Esophagus squamous epithelium (tissue), 5 donors: ENCODE measurements around the gene IGLL1. TPM values are rescaled to one million over a fixed set of nuclear protein-coding genes. Genes with fewer than 3 reads are reported as not detected.

Source experiments
- DNase-seq: peaks from one replicate; lab custom pipeline; 2025; lab: John Stamatoyannopoulos, UW
- H3K27ac ChIP-seq, 4 donors: fragments of 200-600 bp; sonication (generic); one replicate each; pipeline ENCODE4 v1.5.1; 2016 to 2019; ENCODE audit warnings: mild to moderate bottlenecking in 1 of 4
- H3K27me3 ChIP-seq, 4 donors: fragments of 200-600 bp; sonication (generic); 1 replicate in 3 of 4; 2 replicates in 1 of 4; pipeline versions ENCODE4 v1.5.1 to v1.6.0; 2017 to 2021; ENCODE audit warnings: antibody characterized with exemption in 1 of 4
- H3K36me3 ChIP-seq, 3 donors: fragments of 200-600 bp; sonication (generic); one replicate each; pipeline ENCODE4 v1.5.1; 2016 to 2019
- H3K4me1 ChIP-seq, 3 donors: fragments of 200-600 bp; sonication (generic); one replicate each; pipeline ENCODE4 v1.5.1; 2017 to 2019
- H3K4me3 ChIP-seq, 4 donors: fragments of 200-600 bp; sonication (generic); 1 replicate in 3 of 4; 2 replicates in 1 of 4; pipeline ENCODE4 v1.5.1; 2016 to 2019; ENCODE audit warnings: mild to moderate bottlenecking in 2 of 4, moderate library complexity in 1 of 4
- H3K9me3 ChIP-seq, 3 donors: fragments of 200-600 bp; sonication (generic); one replicate each; pipeline ENCODE4 v1.5.1; 2016 to 2019
- POLR2A ChIP-seq, 4 donors: fragments of 450-650 bp; IDR thresholded peaks; one replicate each; pipeline ENCODE4 v1.6.1; 2017; ENCODE audit warnings: antibody characterized with exemption in 4 of 4, mild to moderate bottlenecking in 4 of 4, moderate library complexity in 3 of 4
- WGBS, 2 donors: methylation state at CpG; one replicate each; pipeline ENCODE4 v1.1.5; 2018; 5-methylcytosine and 5-hydroxymethylcytosine counted together
- intact Hi-C: fragments of 100-400 bp; cut with DNase I; formaldehyde crosslinking; loops from one replicate; pipeline ENCODE4 v1.15.0; 2022
- total RNA-seq, 4 donors: library from RNA; depleted of rRNA; stranded (reverse); fragments of >200 nt; gene quantifications; one replicate each; pipeline ENCODE4 v1.1.0, GENCODE V29; 2016
- TF ChIP-seq, protein P1 (sequence below), 6 experiments: fragments of 450-650 bp in 4 of 6; fragments of 200-600 bp in 2 of 6; sonication (generic) in 2 of 6; IDR thresholded peaks; one replicate each; pipeline ENCODE4 v1.5.1; 2016 to 2019; ENCODE audit warnings: antibody characterized with exemption in 6 of 6, mild to moderate bottlenecking in 4 of 6, moderate library complexity in 4 of 6
- donor health status: DM: yes; HTN: yes; CAD: no.

IGLL1 gene
- total RNA-seq, 4 donors from 2014 or later: not detected

DNA sequence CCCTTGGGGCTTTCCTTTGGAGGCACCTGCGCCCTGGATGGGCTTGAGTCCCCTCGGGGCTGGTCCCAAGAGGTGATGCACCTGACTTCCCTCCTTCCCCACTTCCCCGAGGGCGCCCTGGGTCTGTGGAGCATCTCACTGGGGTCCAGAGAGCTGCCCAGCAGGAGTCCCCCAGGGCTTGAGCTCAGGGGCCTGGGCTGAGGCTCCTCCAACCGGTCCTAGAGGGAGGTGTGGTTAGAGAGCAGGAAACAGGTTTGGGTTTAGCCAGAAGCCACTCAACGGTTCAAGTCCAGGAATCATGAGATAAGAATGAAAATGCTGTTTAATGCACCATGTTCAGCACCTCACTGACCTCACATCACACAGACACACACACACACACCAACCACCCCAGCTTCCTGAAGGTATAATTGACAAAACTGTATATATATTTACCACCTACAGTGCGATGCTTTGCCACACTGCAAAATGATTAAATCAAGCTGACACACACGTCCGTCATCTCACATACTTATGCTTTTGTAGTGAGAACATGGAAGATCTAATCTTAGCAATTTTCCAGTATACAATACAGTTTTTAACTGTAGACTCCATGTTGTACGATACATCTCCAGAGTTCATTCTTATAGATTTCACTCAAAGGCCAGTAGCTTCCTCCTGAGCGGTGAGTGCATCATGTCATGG lies 628 bp upstream of the IGLL1 start:
- Histone ChIP-seq H3K36me3 (no peaks in the 10 kb centered on the region), H3K4me3 (no peak overlapping the region), H3K27me3 (peaks cover 0 to 27% (median 0%) of the 10 kb centered on the region in 4 donors), H3K4me1 (no peaks in the 10 kb centered on the region), H3K27ac (no peak overlapping the region), H3K9me3 (no peaks in the 10 kb centered on the region)
- no peak for DNase-seq
- TF ChIP-seq, protein P1, sequence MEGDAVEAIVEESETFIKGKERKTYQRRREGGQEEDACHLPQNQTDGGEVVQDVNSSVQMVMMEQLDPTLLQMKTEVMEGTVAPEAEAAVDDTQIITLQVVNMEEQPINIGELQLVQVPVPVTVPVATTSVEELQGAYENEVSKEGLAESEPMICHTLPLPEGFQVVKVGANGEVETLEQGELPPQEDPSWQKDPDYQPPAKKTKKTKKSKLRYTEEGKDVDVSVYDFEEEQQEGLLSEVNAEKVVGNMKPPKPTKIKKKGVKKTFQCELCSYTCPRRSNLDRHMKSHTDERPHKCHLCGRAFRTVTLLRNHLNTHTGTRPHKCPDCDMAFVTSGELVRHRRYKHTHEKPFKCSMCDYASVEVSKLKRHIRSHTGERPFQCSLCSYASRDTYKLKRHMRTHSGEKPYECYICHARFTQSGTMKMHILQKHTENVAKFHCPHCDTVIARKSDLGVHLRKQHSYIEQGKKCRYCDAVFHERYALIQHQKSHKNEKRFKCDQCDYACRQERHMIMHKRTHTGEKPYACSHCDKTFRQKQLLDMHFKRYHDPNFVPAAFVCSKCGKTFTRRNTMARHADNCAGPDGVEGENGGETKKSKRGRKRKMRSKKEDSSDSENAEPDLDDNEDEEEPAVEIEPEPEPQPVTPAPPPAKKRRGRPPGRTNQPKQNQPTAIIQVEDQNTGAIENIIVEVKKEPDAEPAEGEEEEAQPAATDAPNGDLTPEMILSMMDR (IDR thresholded peaks at IDR 0.05): no peak
- no peak for TF ChIP-seq POLR2A (IDR thresholded peaks at IDR 0.05)
- WGBS, 2 donors: 62 to 72% methylated on average over 4 to 7 of the region's 11 CpGs
- intact Hi-C loops: no loop called here

DNA sequence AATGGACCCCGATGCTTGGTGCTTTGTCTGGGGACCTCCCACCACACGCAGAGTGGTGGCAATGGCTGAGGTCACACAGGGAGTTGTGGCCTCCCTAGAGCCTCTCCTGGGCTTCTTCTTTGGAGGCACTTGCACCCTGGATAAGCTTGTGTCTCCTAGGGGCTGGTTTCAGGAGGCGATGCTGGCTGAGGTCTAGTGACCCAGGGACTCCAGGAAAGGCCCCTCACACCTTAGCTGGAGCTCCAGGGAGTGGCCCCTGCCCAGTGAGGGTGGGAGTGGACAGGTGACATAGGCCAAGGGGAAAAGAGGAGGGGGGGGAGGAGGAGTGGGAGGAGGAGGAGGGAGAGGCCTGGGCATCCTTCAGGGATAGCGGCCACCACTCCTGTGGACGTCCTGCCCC lies 810 bp downstream of the IGLL1 start:
- Histone ChIP-seq H3K4me3 (no peak overlapping the region), H3K4me1 (no peaks in the 10 kb centered on the region), H3K36me3 (no peaks in the 10 kb centered on the region), H3K27me3 (peaks cover 0 to 34% (median 0%) of the 10 kb centered on the region in 4 donors), H3K9me3 (no peaks in the 10 kb centered on the region), H3K27ac (no peak overlapping the region)
- TF ChIP-seq, protein P1 (IDR thresholded peaks at IDR 0.05): no peak
- no peak for TF ChIP-seq POLR2A (IDR thresholded peaks at IDR 0.05)
- WGBS, 2 donors: 83 to 89% methylated on average over 2 of the region's 5 CpGs
- DNase-seq: no peak
- intact Hi-C loops: no loop called here

DNA sequence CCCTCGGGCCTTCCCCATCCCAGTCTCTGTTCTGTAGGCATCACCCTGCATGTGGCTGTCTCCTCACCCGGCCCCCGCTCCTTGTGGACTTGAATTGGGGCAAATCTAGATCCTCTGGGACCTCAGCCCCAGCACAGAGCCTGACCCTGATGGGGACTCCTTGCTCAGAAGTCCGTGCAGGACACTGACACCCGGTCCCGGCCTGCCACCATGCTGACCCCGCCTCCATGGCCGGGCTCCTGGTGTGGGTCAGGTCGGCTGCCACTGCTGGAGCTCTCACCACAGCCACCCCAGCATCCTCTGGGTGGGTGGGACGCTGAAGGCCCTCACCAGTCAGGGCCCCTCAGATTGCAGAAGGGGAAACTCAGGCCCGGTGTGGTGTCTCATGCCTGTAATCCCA lies 1.8 kb downstream of the IGLL1 start:
- TF ChIP-seq, protein P1 (IDR thresholded peaks at IDR 0.05): no peak
- TF ChIP-seq POLR2A (IDR thresholded peaks at IDR 0.05): no peak
- Histone ChIP-seq H3K27me3 (peaks cover 0 to 31% (median 0%) of the 10 kb centered on the region in 4 donors), H3K36me3 (no peaks in the 10 kb centered on the region), H3K27ac (no peak overlapping the region), H3K9me3 (no peaks in the 10 kb centered on the region), H3K4me3 (no peak overlapping the region), H3K4me1 (no peaks in the 10 kb centered on the region)
- no peak for DNase-seq
- WGBS, 2 donors: 47 to 62% methylated on average over 4 to 7 of the region's 11 CpGs
- intact Hi-C loops: no loop called here

DNA sequence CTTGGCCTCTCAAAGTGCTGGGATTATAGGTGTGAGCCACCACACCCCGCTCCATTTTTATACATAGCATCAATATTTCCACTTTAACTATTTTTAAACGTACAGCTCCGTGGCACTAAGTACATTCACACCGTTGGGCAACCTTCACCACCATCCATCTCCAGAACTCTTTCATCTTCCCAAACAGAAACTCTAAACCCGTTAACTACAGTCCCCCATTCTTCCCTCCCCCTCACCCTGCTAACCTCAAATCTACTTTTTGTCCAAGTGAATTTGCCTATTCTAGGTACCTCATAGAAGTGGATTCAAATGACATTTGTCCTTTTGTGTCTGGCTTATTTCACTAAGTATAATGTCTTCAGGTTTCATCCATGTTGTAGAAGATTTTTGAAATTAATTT lies 3.4 kb downstream of the IGLL1 start:
- intact Hi-C loops: no loop called here
- Histone ChIP-seq H3K27me3 (peaks cover 0 to 31% (median 0%) of the 10 kb centered on the region in 4 donors), H3K9me3 (no peaks in the 10 kb centered on the region), H3K36me3 (no peaks in the 10 kb centered on the region), H3K4me1 (no peaks in the 10 kb centered on the region), H3K4me3 (no peak overlapping the region), H3K27ac (no peak overlapping the region)
- no peak for DNase-seq
- WGBS, 2 donors: 52 to 57% methylated on average over 5 of the region's 5 CpGs
- TF ChIP-seq POLR2A (IDR thresholded peaks at IDR 0.05): no peak

DNA sequence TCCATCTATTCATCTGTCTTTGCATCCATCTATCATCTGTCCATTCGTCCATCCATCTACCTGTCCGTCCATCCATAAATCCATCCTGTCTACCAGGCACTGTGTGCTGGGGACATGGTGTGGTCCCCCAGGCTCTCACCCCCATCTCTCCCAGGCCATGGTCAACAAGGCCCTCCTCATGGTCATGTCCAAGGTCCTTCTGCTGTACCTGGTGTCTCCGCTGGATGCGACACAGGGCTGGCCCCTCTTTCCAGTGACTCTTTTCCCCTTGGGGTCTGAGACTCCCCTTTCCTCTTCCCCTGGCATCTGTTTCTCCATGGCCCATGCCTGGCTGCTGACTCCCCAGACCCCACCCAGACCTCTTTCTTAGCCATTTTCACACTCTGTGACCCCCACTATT lies 4.5 kb downstream of the IGLL1 start:
- 89 to 92% methylated on average over 4 of the region's 4 CpGs for WGBS, 2 donors
- no peak for DNase-seq
- no peak for TF ChIP-seq POLR2A (IDR thresholded peaks at IDR 0.05)
- TF ChIP-seq, protein P1 (IDR thresholded peaks at IDR 0.05): no peak
- intact Hi-C loops: no loop called here
- Histone ChIP-seq H3K4me1 (no peaks in the 10 kb centered on the region), H3K27me3 (peaks cover 0 to 30% (median 0%) of the 10 kb centered on the region in 4 donors), H3K36me3 (no peaks in the 10 kb centered on the region), H3K27ac (no peak overlapping the region), H3K4me3 (no peak overlapping the region), H3K9me3 (no peaks in the 10 kb centered on the region)
